Peyer's patch (tissue), 4 donors: ENCODE data around the gene ADAM30. TPM values are rescaled to one million over a fixed set of nuclear protein-coding genes. Genes with fewer than 3 reads are reported as not detected.

Source experiments
- DNase-seq, 3 donors: peaks; one replicate each; pipeline ENCODE4 v3.0.0-alpha.2; 2017 to 2019
- H3K27ac ChIP-seq, 4 donors: fragments of 200-600 bp; sonication (generic); one replicate each; pipeline ENCODE4 v1.5.1; 2016 to 2019
- H3K27me3 ChIP-seq, 2 donors: fragments of 200-600 bp; sonication (generic); one replicate each; pipeline ENCODE4 v1.5.1; 2019
- H3K36me3 ChIP-seq, 3 donors: fragments of 200-600 bp; sonication (generic); one replicate each; pipeline ENCODE4 v1.5.1; 2016 to 2019
- H3K4me1 ChIP-seq, 4 donors: fragments of 200-600 bp; sonication (generic); one replicate each; pipeline ENCODE4 v1.5.1; 2016 to 2019
- H3K4me3 ChIP-seq, 4 donors: fragments of 200-600 bp; sonication (generic); 1 replicate in 3 of 4; 2 replicates in 1 of 4; pipeline ENCODE4 v1.5.1; 2016 to 2019; ENCODE audit warnings: mild to moderate bottlenecking in 1 of 4
- H3K9me3 ChIP-seq, 4 donors: fragments of 200-600 bp; sonication (generic); one replicate each; pipeline ENCODE4 v1.5.1; 2016 to 2019; ENCODE audit warnings: mild to moderate bottlenecking in 1 of 4
- CTCF ChIP-seq, 6 experiments: fragments of 450-650 bp in 4 of 6; fragments of 200-600 bp in 2 of 6; sonication (generic) in 1 of 6; IDR thresholded peaks; one replicate each; pipeline ENCODE4 v1.5.1; 2017 to 2019; ENCODE audit warnings: antibody characterized with exemption in 6 of 6, mild to moderate bottlenecking in 3 of 6, moderate library complexity in 1 of 6
- POLR2A ChIP-seq, 2 donors: fragments of 450-650 bp; IDR thresholded peaks; one replicate each; pipeline ENCODE4 v1.5.1; 2017; ENCODE audit warnings: antibody characterized with exemption in 2 of 2, mild to moderate bottlenecking in 2 of 2, moderate library complexity in 2 of 2
- total RNA-seq, 4 donors: library from RNA; depleted of rRNA; stranded (reverse); fragments of >200 nt; gene quantifications; one replicate each; pipeline ENCODE4 v1.1.0, GENCODE V29; 2016

The ADAM30 gene
- not detected for total RNA-seq

GRCh38 chr1:119896303-119896702 is at the start of gene ADAM30:
TSS of gene ADAM30 (minus strand) at chr1:119896515. CDS start at chr1:119896336, 179 bp downstream.
- DNase-seq, result no peak
- Histone ChIP-seq H3K9me3 (no peaks in the 10 kb centered on the region), H3K36me3 (no peaks in the 10 kb centered on the region), H3K4me1 (no peaks in the 10 kb centered on the region), H3K27ac (no peak within 1 kb of the TSS), H3K27me3 (no peaks in the 10 kb centered on the region), H3K4me3 (no peak within 1 kb of the TSS)
- TF ChIP-seq POLR2A (IDR thresholded peaks at IDR 0.05), result no peak
- TF ChIP-seq CTCF (IDR thresholded peaks at IDR 0.05), result no peak

GRCh38 chr1:119943216-119943615 is 46.9 kb upstream of the ADAM30 start:
- H3K4me3 ChIP-seq, result no peak overlapping the region
- H3K27ac ChIP-seq, result no peak overlapping the region
- no peaks in the 10 kb centered on the region for H3K27me3 ChIP-seq
- TF ChIP-seq CTCF (IDR thresholded peaks at IDR 0.05) (no peak), POLR2A (IDR thresholded peaks at IDR 0.05) (no peak)
- peaks cover 0 to 36% (median 0%) of the 10 kb centered on the region in 3 donors for H3K36me3 ChIP-seq
- no peak for DNase-seq
- no peaks in the 10 kb centered on the region for H3K9me3 ChIP-seq
- no peaks in the 10 kb centered on the region for H3K4me1 ChIP-seq

- Histone ChIP-seq H3K9me3 (no peaks in the 10 kb centered on the region), H3K27me3 (no peaks in the 10 kb centered on the region), H3K4me3 (no peak overlapping the region), H3K4me1 (no peaks in the 10 kb centered on the region), H3K27ac (no peak overlapping the region), H3K36me3 (peaks cover 0 to 44% (median 0%) of the 10 kb centered on the region in 3 donors)
- DNase-seq, result no peak
- no peak for TF ChIP-seq CTCF (IDR thresholded peaks at IDR 0.05)
- no peak for TF ChIP-seq POLR2A (IDR thresholded peaks at IDR 0.05)
These were observed 45.1 kb upstream of the ADAM30 start for GRCh38 chr1:119941392-119941791.

- Histone ChIP-seq H3K27ac (no peak overlapping the region), H3K36me3 (peaks cover 0 to 51% (median 0%) of the 10 kb centered on the region in 3 donors), H3K9me3 (no peaks in the 10 kb centered on the region), H3K27me3 (no peaks in the 10 kb centered on the region), H3K4me1 (no peaks in the 10 kb centered on the region), H3K4me3 (no peak overlapping the region)
- DNase-seq, result no peak
- no peak for TF ChIP-seq CTCF (IDR thresholded peaks at IDR 0.05)
- TF ChIP-seq POLR2A (IDR thresholded peaks at IDR 0.05), result no peak
These were observed 44.4 kb upstream of the ADAM30 start for GRCh38 chr1:119940697-119941096.

DNA sequence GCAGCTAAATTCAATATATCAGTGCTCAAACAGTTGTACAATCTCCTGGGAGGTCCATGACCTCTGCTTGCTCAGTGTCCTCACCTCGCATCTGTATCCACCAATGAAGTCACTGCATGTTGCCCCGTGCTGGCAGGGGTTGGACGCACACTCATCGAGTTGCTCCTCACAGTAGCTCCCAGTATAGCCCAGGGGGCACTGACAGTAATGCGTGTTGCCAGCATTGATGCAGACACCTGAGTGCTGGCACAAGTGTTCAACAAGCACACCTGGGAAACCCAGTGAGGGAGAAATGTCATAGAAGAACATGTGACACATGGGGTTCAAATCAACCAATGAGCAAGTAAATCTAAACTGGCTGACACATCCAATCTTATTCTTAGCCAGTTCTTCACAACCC is 40.9 kb upstream of the ADAM30 start:
- Histone ChIP-seq H3K36me3 (peaks cover 0 to 79% (median 3%) of the 10 kb centered on the region in 3 donors), H3K4me3 (no peak overlapping the region), H3K27ac (no peak overlapping the region), H3K27me3 (no peaks in the 10 kb centered on the region), H3K4me1 (no peaks in the 10 kb centered on the region), H3K9me3 (peaks cover 0 to 7% (median 0%) of the 10 kb centered on the region in 4 donors)
- TF ChIP-seq CTCF (IDR thresholded peaks at IDR 0.05) (no peak), POLR2A (IDR thresholded peaks at IDR 0.05) (no peak)
- DNase-seq, result no peak

DNA sequence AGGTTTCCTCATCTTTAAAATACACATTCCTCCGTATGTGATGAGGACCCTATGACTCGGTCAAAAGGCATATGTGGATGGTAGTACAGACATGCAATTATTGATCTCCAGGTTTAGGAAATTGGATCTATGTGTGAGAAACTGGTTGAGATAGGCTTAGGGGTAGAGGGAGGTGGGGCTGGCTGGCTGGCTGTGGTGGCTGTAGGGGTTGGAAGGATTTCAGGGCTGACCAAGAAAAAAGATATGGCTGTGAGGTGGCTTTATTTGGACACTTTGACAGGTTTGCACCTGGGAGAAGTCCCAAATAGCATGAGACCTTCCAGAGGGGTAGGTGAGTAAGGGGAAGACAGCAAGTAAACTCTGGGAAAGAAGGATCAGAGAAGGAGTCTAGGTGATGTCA is 39.6 kb upstream of the ADAM30 start:
- H3K9me3 ChIP-seq, result peaks cover 0 to 7% (median 0%) of the 10 kb centered on the region in 4 donors
- TF ChIP-seq CTCF (IDR thresholded peaks at IDR 0.05), result no peak
- TF ChIP-seq POLR2A (IDR thresholded peaks at IDR 0.05), result no peak
- DNase-seq, result no peak
- no peak overlapping the region for H3K27ac ChIP-seq
- peaks cover 0 to 73% (median 3%) of the 10 kb centered on the region in 3 donors for H3K36me3 ChIP-seq
- no peaks in the 10 kb centered on the region for H3K27me3 ChIP-seq
- no peak overlapping the region for H3K4me3 ChIP-seq
- no peaks in the 10 kb centered on the region for H3K4me1 ChIP-seq
